Fibroblast of peridontal ligament (primary cell): ENCODE measurements around the gene C9orf43.

Source experiments
- DNase-seq: peaks from one replicate; pipeline ENCODE4 v3.0.0-alpha.2; 2010; ENCODE audit errors: extremely low read depth

C9orf43 gene

GRCh38 chr9:113465599-113466140 is 55.1 kb downstream of the C9orf43 start:
- no peak for DNase-seq

GRCh38 chr9:113467183-113467582 is 56.6 kb downstream of the C9orf43 start:
- no peak for DNase-seq

GRCh38 chr9:113468716-113469448 is 58.3 kb downstream of the C9orf43 start:
- no peak for DNase-seq

DNA sequence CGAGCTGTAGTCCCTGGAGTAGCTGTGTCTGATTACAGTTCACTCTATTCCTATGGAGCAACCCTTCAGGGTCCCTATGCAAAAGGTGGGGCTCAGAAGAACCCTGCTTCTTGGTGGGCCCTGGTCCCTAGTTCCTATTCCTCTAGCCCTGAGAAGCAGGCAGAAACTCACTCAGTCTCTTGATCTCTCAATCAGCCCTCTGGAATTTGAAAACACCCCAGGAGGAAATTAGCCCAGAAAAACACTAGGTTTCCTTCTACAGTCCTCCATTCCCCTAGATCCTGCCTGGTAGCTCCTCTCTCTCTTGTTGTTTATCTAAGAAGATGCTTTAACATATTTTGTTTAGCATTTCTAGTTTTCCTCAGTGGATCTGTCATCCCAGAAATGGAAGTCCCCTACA is 60.6 kb downstream of the C9orf43 start:
- no peak for DNase-seq

- no peak for DNase-seq
These were observed 61.0 kb downstream of the C9orf43 start for GRCh38 chr9:113471566-113471965.

DNA sequence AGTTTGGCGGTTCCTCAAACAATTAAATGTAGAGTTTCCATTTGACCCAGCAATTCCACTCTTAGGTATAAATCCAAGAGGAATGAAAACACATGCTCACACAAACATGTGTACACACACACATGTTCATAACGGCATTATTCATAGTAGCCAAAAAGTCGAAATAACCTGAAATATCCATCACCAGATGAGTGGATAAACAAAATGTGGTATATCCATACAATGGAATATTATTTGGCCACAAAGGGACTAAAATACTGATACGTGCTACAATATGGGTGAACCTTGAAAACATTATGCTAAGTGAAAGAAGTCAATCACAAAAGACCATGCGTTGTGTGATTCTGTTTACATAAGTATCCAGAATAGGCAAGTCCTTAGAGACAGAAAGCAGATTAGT is 61.7 kb downstream of the C9orf43 start:
- DNase-seq = no peak

DNA sequence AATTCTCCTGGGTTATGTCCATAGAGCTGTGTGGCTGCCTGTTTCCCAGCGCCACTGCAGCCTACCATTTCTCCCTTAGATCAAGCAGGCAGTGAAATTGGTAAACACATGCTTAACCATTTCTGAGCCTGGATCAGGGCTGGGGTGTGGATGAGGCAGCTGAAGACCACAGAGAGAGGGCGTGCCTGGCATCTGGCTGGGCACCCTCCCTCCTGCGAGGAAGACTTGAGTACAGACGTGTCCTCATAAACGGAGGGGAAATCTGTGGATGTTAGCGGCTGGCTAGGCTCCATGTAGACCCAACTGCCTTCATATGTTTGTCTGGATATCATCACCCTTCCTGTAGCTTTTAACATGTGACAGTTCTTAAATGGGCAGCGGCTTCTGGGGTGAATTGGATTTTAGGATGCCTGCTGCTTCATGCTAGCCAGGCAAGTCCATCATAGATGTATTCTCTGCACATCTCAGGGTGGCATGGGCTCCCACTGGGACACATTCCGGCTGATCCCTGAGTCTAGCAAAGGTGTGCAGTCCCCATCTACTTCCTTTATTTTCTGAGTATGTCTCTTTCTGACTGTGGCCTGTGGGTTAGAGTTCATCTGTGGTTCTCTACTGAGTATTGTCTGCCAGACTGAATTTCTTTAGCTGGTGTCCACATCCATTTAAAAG is 63.9 kb downstream of the C9orf43 start:
- no peak for DNase-seq

GRCh38 chr9:113475031-113475430 is 64.5 kb downstream of the C9orf43 start:
- no peak for DNase-seq

GRCh38 chr9:113475992-113476391 is 65.4 kb downstream of the C9orf43 start:
- no peak for DNase-seq

GRCh38 chr9:113476511-113476916 is 66.0 kb downstream of the C9orf43 start:
- DNase-seq = no peak

DNA sequence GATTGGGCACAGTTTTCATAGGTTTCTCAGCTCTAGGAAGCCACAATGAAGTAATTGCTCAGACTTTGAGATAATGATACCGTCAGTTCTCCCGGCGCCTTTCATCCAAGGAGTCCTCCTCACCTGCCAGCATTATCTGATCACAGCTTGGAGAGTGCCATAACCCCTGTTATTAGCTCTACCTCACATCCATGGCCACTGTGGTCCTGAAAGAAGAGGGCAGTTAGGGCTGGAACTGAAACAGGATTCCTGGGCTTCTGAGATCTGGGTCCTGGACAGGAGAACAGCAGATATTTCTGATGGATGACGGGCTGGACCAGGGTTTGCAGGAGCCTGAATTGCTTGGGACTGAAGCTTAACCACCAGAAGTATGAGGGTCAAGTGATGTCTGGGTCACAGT is 66.5 kb downstream of the C9orf43 start:
- no peak for DNase-seq

DNA sequence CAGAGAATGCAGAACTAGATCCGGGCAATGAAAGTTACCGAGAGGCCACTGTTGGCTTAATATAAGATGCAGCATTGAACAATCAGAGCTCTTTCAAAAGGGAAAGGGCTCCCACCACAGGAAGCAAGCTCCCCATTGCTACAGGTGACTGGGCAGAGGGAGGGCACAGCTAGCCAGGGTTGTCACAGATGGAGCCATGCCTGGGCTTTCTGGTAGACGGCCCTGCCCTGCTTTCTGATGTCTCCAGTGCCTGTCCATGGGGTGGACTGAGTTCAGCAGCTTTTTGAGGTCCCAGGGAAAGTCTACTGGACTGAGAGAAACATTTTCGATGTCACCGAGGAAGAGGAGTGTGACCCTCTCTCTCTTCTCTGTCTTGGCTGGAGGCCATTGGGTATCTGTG is 67.1 kb downstream of the C9orf43 start:
- no peak for DNase-seq

DNA sequence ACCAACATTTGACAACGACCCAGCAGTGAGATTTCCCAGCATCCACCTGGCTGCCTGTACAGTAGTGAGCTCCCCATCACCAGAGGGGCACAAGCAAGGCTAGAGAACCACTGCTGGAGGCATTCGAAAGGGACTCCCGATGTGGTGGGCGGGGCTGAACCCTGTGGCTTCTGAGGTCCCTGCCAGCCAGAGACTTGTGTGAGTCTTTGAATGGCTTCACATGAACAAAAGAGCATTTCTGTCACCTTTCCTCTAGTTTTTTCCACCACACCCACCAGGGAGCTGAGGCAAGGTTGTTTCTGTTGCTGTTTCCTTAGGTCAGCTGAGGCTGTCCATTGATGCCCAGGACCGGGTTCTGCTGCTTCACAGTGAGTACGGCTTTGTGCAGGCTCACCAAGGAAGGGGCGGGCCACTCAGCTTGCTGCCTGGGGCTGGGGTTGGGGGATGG is 68.7 kb downstream of the C9orf43 start:
- DNase-seq = no peak
